GM12878 (cell line): ENCODE data around the gene TLR9.

Experiments used
- ATF3 ChIP-seq: IDR thresholded peaks from 2 replicates; pipeline ENCODE4 v1.6.1; 2011; ENCODE audit warnings: low read depth, mild to moderate bottlenecking, low read length, moderate library complexity, borderline replicate concordance; ENCODE audit errors: extremely low read depth
- CTCF ChIP-seq, 3 experiments: IDR thresholded peaks in 2 of 3; conservative IDR thresholded peaks in 1 of 3; 2 replicates each; pipeline ENCODE4 v1.5.1; 2011; ENCODE audit warnings: low read depth in 3 of 3, low read length in 3 of 3, mild to moderate bottlenecking in 3 of 3, control low read depth in 2 of 3, moderate library complexity in 2 of 3, inconsistent platforms in 1 of 3, mixed read lengths in 1 of 3; ENCODE audit not compliant: control insufficient read depth in 2 of 3, insufficient read depth in 1 of 3; ENCODE audit errors: extremely low read depth in 1 of 3
- EP300 ChIP-seq, 2 experiments: fragments of 150-350 bp in 1 of 2; IDR thresholded peaks; 2 replicates each; pipeline ENCODE4 v1.6.1; 2011 to 2012; ENCODE audit warnings: low read depth in 2 of 2, low read length in 2 of 2, borderline replicate concordance in 1 of 2, improper control_type of control experiment in 1 of 2, inconsistent platforms in 1 of 2; ENCODE audit not compliant: control insufficient read depth in 1 of 2
- EZH2 ChIP-seq: IDR thresholded peaks from 2 replicates; pipeline ENCODE4 v1.6.1; 2012; ENCODE audit warnings: low read depth, mild to moderate bottlenecking, control low read depth, inconsistent platforms, low read length, borderline replicate concordance; ENCODE audit not compliant: control insufficient read depth
- HDAC6 ChIP-seq: fragments of 200-600 bp; sonication (generic); IDR thresholded peaks from one replicate; pipeline ENCODE4 v1.8.0; 2017; ENCODE audit warnings: antibody characterized with exemption; ENCODE audit not compliant: unreplicated experiment
- REST ChIP-seq: IDR thresholded peaks from 2 replicates; pipeline ENCODE4 v1.6.1; 2012; ENCODE audit warnings: mild to moderate bottlenecking, low read depth, low read length
- SIN3A ChIP-seq: IDR thresholded peaks from 2 replicates; pipeline ENCODE4 v1.6.1; 2012; ENCODE audit warnings: low read depth, low read length, improper control_type of control experiment
- TCF7 ChIP-seq: IDR thresholded peaks from 2 replicates; pipeline ENCODE4 v1.6.1; 2014; ENCODE audit warnings: antibody characterized with exemption, borderline replicate concordance
- TF ChIP-seq, protein P1 (sequence below): fragments of 150-350 bp; IDR thresholded peaks from 2 replicates; pipeline ENCODE4 v1.6.1; 2014; ENCODE audit warnings: mild to moderate bottlenecking, low read depth, low read length

- no peak for TF ChIP-seq HDAC6
- TF ChIP-seq CTCF (IDR thresholded peaks at IDR 0.05 in 2 of 3, conservative IDR thresholded peaks at IDR 0.05 in 1 of 3; ENCODE audit: control insufficient read depth in 2 of 3, extremely low read depth in 1 of 3, insufficient read depth in 1 of 3, low read depth in 3 of 3, low read length in 3 of 3) = peak; percentile 43 to 49 (median 43)
- TF ChIP-seq, protein P1, sequence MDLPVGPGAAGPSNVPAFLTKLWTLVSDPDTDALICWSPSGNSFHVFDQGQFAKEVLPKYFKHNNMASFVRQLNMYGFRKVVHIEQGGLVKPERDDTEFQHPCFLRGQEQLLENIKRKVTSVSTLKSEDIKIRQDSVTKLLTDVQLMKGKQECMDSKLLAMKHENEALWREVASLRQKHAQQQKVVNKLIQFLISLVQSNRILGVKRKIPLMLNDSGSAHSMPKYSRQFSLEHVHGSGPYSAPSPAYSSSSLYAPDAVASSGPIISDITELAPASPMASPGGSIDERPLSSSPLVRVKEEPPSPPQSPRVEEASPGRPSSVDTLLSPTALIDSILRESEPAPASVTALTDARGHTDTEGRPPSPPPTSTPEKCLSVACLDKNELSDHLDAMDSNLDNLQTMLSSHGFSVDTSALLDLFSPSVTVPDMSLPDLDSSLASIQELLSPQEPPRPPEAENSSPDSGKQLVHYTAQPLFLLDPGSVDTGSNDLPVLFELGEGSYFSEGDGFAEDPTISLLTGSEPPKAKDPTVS = no peak
- TF ChIP-seq EZH2 = no peak
- TF ChIP-seq ATF3 = no peak
- TF ChIP-seq TCF7 = no peak
- 0 out of 2 replicates have a peak, but pooled peaks have one; percentile 29 for TF ChIP-seq SIN3A
- TF ChIP-seq REST = no peak
- no peak for TF ChIP-seq EP300 (IDR thresholded peaks at IDR 0.05; ENCODE audit: borderline replicate concordance in 1 of 2, control insufficient read depth in 1 of 2, low read depth in 2 of 2, low read length in 2 of 2)
Measured at GRCh38 chr3:52238761-52239701, 13.6 kb upstream of the TLR9 start, which contains the start of gene TWF2.
